Upper lobe of left lung (tissue), 4 donors: ENCODE results near the gene BCAS3.

ENCODE experiments used
- CTCF ChIP-seq, 6 experiments: fragments of 450-650 bp in 4 of 6; fragments of 200-600 bp in 2 of 6; sonication (generic) in 2 of 6; IDR thresholded peaks; one replicate each; pipeline ENCODE4 v1.5.1; 2016 to 2019; ENCODE audit warnings: antibody characterized with exemption in 6 of 6
- EP300 ChIP-seq, 4 donors: sonication (generic); formaldehyde crosslinking; IDR thresholded peaks; one replicate each; pipeline ENCODE4 v1.5.1; 2017; ENCODE audit warnings: antibody characterized with exemption in 4 of 4, control low read depth in 2 of 4
- POLR2A ChIP-seq, 4 donors: fragments of 450-650 bp; IDR thresholded peaks; one replicate each; pipeline ENCODE4 v1.5.1; 2016 to 2017; ENCODE audit warnings: antibody characterized with exemption in 4 of 4, mild to moderate bottlenecking in 2 of 4
- POLR2AphosphoS5 ChIP-seq, 2 donors: sonication (generic); formaldehyde crosslinking; IDR thresholded peaks; one replicate each; pipeline ENCODE4 v1.5.1; 2017; ENCODE audit warnings: antibody characterized with exemption in 2 of 2

GRCh38 chr17:61368832-61369450 is 691.3 kb downstream of the BCAS3 start:
- TF ChIP-seq CTCF (IDR thresholded peaks at IDR 0.05) (no peak), POLR2AphosphoS5 (IDR thresholded peaks at IDR 0.05) (no peak), POLR2A (IDR thresholded peaks at IDR 0.05) (no peak), EP300 (IDR thresholded peaks at IDR 0.05) (no peak)
